HepG2 (cell line): ENCODE results near the gene EIF3L. TPM values are rescaled to one million over a fixed set of nuclear protein-coding genes. Genes with fewer than 3 reads are reported as not detected.

ENCODE experiments used
- ARNT2 ChIP-seq: sonication (generic); formaldehyde crosslinking; IDR thresholded peaks from 2 replicates; pipeline ENCODE4 v1.8.0; 2022; ENCODE audit warnings: mild to moderate bottlenecking, low read depth, missing genetic modification reagents, moderate library complexity
- ATF7-NPFF ChIP-seq: sonication (generic); formaldehyde crosslinking; IDR thresholded peaks from 2 replicates; pipeline ENCODE4 v1.8.1; 2023; ENCODE audit warnings: mild to moderate bottlenecking, low read depth, missing genetic modification reagents, moderate library complexity
- CHD2 ChIP-seq: IDR thresholded peaks from 2 replicates; pipeline ENCODE4 v1.6.1; 2011; ENCODE audit warnings: low read depth, low read length, improper control_type of control experiment
- CSRNP2 ChIP-seq: sonication (generic); formaldehyde crosslinking; conservative IDR thresholded peaks from 2 replicates; pipeline ENCODE4 v1.8.0; 2022; ENCODE audit warnings: low read depth, missing genetic modification reagents
- DMAP1 ChIP-seq: IDR thresholded peaks from 2 replicates; pipeline ENCODE4 v1.6.1; 2016
- EHMT2 ChIP-seq: fragments of 200-600 bp; sonication (generic); IDR thresholded peaks from 2 replicates; pipeline ENCODE4 v1.7.0; 2017; ENCODE audit warnings: antibody characterized with exemption, low read depth, low read length, borderline replicate concordance
- ELF3 ChIP-seq: IDR thresholded peaks from 2 replicates; pipeline ENCODE4 v1.6.1; 2016; ENCODE audit warnings: missing genetic modification reagents, missing compliant biosample characterization
- ELF4 ChIP-seq: sonication (generic); formaldehyde crosslinking; IDR thresholded peaks from 2 replicates; pipeline ENCODE4 v1.5.0; 2020; ENCODE audit warnings: missing genetic modification reagents, mild to moderate bottlenecking, moderate library complexity, borderline replicate concordance
- GMEB1 ChIP-seq: sonication (generic); formaldehyde crosslinking; IDR thresholded peaks from 2 replicates; pipeline ENCODE4 v1.5.1; 2020; ENCODE audit warnings: missing genetic modification reagents, mild to moderate bottlenecking, borderline replicate concordance
- IKZF1 ChIP-seq: fragments of 450-650 bp; IDR thresholded peaks from 2 replicates; pipeline ENCODE4 v1.7.1; 2016
- MYC ChIP-seq: sonication (generic); formaldehyde crosslinking; IDR thresholded peaks from 2 replicates; pipeline ENCODE4 v1.9.0; 2021; ENCODE audit warnings: missing genetic modification reagents, borderline replicate concordance
- MYNN ChIP-seq: sonication (generic); formaldehyde crosslinking; IDR thresholded peaks from 2 replicates; pipeline ENCODE4 v1.4.0; 2020; ENCODE audit warnings: mild to moderate bottlenecking, low read depth, missing genetic modification reagents
- SMYD3 ChIP-seq: sonication (generic); formaldehyde crosslinking; IDR thresholded peaks from 2 replicates; pipeline ENCODE4 v1.8.1; 2023; ENCODE audit warnings: mild to moderate bottlenecking, missing genetic modification reagents
- USF2 ChIP-seq, 2 experiments: sonication (generic) in 1 of 2; formaldehyde crosslinking in 1 of 2; IDR thresholded peaks; 2 replicates each; pipeline versions ENCODE4 v1.5.1 to v1.6.1; 2011 to 2020; ENCODE audit warnings: borderline replicate concordance in 1 of 2, low read depth in 1 of 2, low read length in 1 of 2, mild to moderate bottlenecking in 1 of 2, missing genetic modification reagents in 1 of 2, moderate library complexity in 1 of 2
- WIZ ChIP-seq: sonication (generic); formaldehyde crosslinking; IDR thresholded peaks from 2 replicates; pipeline ENCODE4 v1.5.1; 2020; ENCODE audit warnings: mild to moderate bottlenecking, missing genetic modification reagents
- ZNF225 ChIP-seq: sonication (generic); formaldehyde crosslinking; IDR thresholded peaks from 2 replicates; pipeline ENCODE4 v1.4.0; 2020; ENCODE audit warnings: mild to moderate bottlenecking, missing genetic modification reagents
- ZNF235 ChIP-seq: sonication (generic); formaldehyde crosslinking; IDR thresholded peaks from 2 replicates; pipeline ENCODE4 v1.8.1; 2023; ENCODE audit warnings: mild to moderate bottlenecking, missing genetic modification reagents, borderline replicate concordance
- ZNF281 ChIP-seq: sonication (generic); formaldehyde crosslinking; IDR thresholded peaks from 2 replicates; pipeline ENCODE4 v1.4.0; 2020; ENCODE audit warnings: missing genetic modification reagents, borderline replicate concordance
- ZNF292 ChIP-seq: sonication (generic); formaldehyde crosslinking; IDR thresholded peaks from 2 replicates; pipeline ENCODE4 v1.8.1; 2022; ENCODE audit warnings: mild to moderate bottlenecking, low read depth, missing genetic modification reagents, borderline replicate concordance
- ZNF496 ChIP-seq: sonication (generic); formaldehyde crosslinking; IDR thresholded peaks from 2 replicates; pipeline ENCODE4 v1.8.1; 2023; ENCODE audit warnings: mild to moderate bottlenecking, moderate library complexity, missing genetic modification reagents; ENCODE audit not compliant: insufficient replicate concordance
- polyA plus RNA-seq, 8 experiments: library from polyadenylated mRNA; depleted of rRNA in 3 of 8; stranded (reverse) in 7 of 8; unstranded in 1 of 8; fragments of >200 nt; fragmentation: Illumina TruSeq in 4 of 8; extraction: Trizol in 4 of 8; gene quantifications; 2 replicates each; pipeline versions ENCODE4 v1.2.1 to v1.2.3, GENCODE V29; 2011 to 2016; ENCODE audit warnings: low read depth in 4 of 8, missing spikeins in 1 of 8, mixed read lengths in 1 of 8; ENCODE audit not compliant: insufficient read depth in 1 of 8
- total RNA-seq, 5 experiments: library from RNA; depleted of rRNA; stranded (reverse); fragments of >200 nt; fragmentation: Illumina TruSeq; extraction: Trizol; gene quantifications; 2 replicates each; pipeline ENCODE4 v1.2.3, GENCODE V29; 2016; ENCODE audit warnings: low read depth in 1 of 5

Gene EIF3L
- total and polyA plus RNA-seq, 2 of the 13 experiments (the other 11 are each of a cell fraction or from before 2014, with no cell fraction given) = 514 to 793 TPM

GRCh38 chr22:37905534-37906363 lies 56.5 kb downstream of the EIF3L start, which contains the start of gene MICALL1 (continued):
- TF ChIP-seq CSRNP2 (CRISPR knock-in tag) = no peak
- no peak for TF ChIP-seq ELF4
- 0 out of 2 replicates have a peak, but pooled peaks have one; percentile 37 for TF ChIP-seq MYC (CRISPR knock-in tag)
- no peak for TF ChIP-seq WIZ
- TF ChIP-seq ZNF292 = no peak
- no peak for TF ChIP-seq EHMT2
- no peak for TF ChIP-seq DMAP1 (CRISPR knock-in tag)
- no peak for TF ChIP-seq SMYD3 (CRISPR knock-in tag)
- no peak for TF ChIP-seq ZNF235 (CRISPR knock-in tag)
- TF ChIP-seq ZNF225 = no peak
- TF ChIP-seq USF2 (IDR thresholded peaks at IDR 0.05; ENCODE audit: low read depth, low read length) = no peak
- no peak for TF ChIP-seq USF2 (CRISPR knock-in tag; IDR thresholded peaks at IDR 0.05; ENCODE audit: borderline replicate concordance)
- TF ChIP-seq ZNF496 (CRISPR knock-in tag) = no peak
- 0 out of 2 replicates have a peak, but pooled peaks have one; percentile 17 for TF ChIP-seq ELF3
- TF ChIP-seq IKZF1 = no peak
- no peak for TF ChIP-seq MYNN (CRISPR knock-in tag)
- TF ChIP-seq GMEB1 (CRISPR knock-in tag) = no peak
- TF ChIP-seq ZNF281 (CRISPR knock-in tag) = no peak
- TF ChIP-seq ARNT2 = peak; percentile 79; the same call in 1 of the 2 replicates
- peak; percentile 69; the same call in 1 of the 2 replicates for TF ChIP-seq ATF7-NPFF (CRISPR knock-in tag)
- TF ChIP-seq CHD2 = no peak
